MM.1S (cell line): Measurements from ENCODE around the gene PIK3CD.

ENCODE experiments used
- DNase-seq: peaks from one replicate; pipeline ENCODE4 v3.0.0-alpha.2; 2015
- H2AFZ ChIP-seq: fragments of 300-600 bp; sonication (generic); 2 replicates; pipeline ENCODE4 v1.6.0; 2016; ENCODE audit warnings: antibody characterized with exemption, low read length
- H3F3A ChIP-seq: fragments of 300-600 bp; sonication (generic); 2 replicates; pipeline ENCODE4 v1.6.1; 2016; ENCODE audit warnings: mild to moderate bottlenecking, antibody characterized with exemption, low read length, moderate library complexity, mixed read lengths; ENCODE audit not compliant: insufficient read depth
- H3K27ac ChIP-seq: fragments of 300-600 bp; sonication (generic); 2 replicates; pipeline ENCODE4 v1.5.1; 2016; ENCODE audit warnings: mild to moderate bottlenecking, low read length
- H3K27me3 ChIP-seq: fragments of 300-600 bp; sonication (generic); replicated peaks from 2 replicates; pipeline ENCODE4 v1.6.0; 2016; ENCODE audit warnings: low read length; ENCODE audit not compliant: insufficient read depth
- H3K36me3 ChIP-seq: fragments of 300-600 bp; sonication (generic); replicated peaks from 2 replicates; pipeline ENCODE4 v1.6.1; 2016; ENCODE audit warnings: mild to moderate bottlenecking, low read length, mixed read lengths; ENCODE audit not compliant: insufficient read depth
- H3K4me1 ChIP-seq: fragments of 300-600 bp; sonication (generic); 2 replicates; pipeline ENCODE4 v1.6.1; 2016; ENCODE audit warnings: low read length, mixed read lengths
- H3K4me2 ChIP-seq: fragments of 300-600 bp; sonication (generic); 2 replicates; pipeline ENCODE4 v1.6.0; 2016; ENCODE audit warnings: low read depth, low read length
- H3K4me3 ChIP-seq: fragments of 300-600 bp; sonication (generic); 2 replicates; pipeline ENCODE4 v1.5.1; 2016; ENCODE audit warnings: low read length, mixed read lengths
- H3K79me2 ChIP-seq: fragments of 300-600 bp; sonication (generic); 2 replicates; pipeline ENCODE4 v1.6.1; 2016; ENCODE audit warnings: mixed run types, low read length, mixed read lengths
- H3K9ac ChIP-seq: fragments of 300-600 bp; sonication (generic); 2 replicates; pipeline ENCODE4 v1.6.1; 2016; ENCODE audit warnings: low read length, mixed read lengths
- H3K9me2 ChIP-seq: fragments of 300-600 bp; sonication (generic); replicated peaks from 2 replicates; pipeline ENCODE4 v1.6.1; 2016; ENCODE audit warnings: mild to moderate bottlenecking, low read length, mixed read lengths; ENCODE audit not compliant: insufficient read depth
- H3K9me3 ChIP-seq: fragments of 300-600 bp; sonication (generic); replicated peaks from 2 replicates; pipeline ENCODE4 v1.6.1; 2016; ENCODE audit warnings: mild to moderate bottlenecking, low read length, mixed read lengths; ENCODE audit not compliant: insufficient read depth
- H4K20me1 ChIP-seq: fragments of 300-600 bp; sonication (generic); 2 replicates; pipeline ENCODE4 v1.6.1; 2016; ENCODE audit warnings: mild to moderate bottlenecking, low read length, moderate library complexity, mixed read lengths; ENCODE audit not compliant: insufficient read depth
- CTCF ChIP-seq: fragments of 300-600 bp; sonication (generic); IDR thresholded peaks from 2 replicates; pipeline ENCODE4 v1.5.1; 2016; ENCODE audit warnings: antibody characterized with exemption, low read length, mixed read lengths
- EZH2 ChIP-seq: fragments of 300-600 bp; sonication (generic); optimal IDR thresholded peaks from 2 replicates; pipeline ENCODE3; 2017; ENCODE audit warnings: low read depth, mild to moderate bottlenecking, antibody characterized with exemption, low read length, mixed read lengths
- EZH2phosphoT487 ChIP-seq: fragments of 300-600 bp; sonication (generic); IDR thresholded peaks from 2 replicates; pipeline ENCODE4 v1.6.1; 2018; ENCODE audit warnings: antibody characterized with exemption, low read length

Gene PIK3CD

GRCh38 chr1:9633493-9633892, 18.0 kb upstream of the PIK3CD start:
- H4K20me1 ChIP-seq: no peaks in the 10 kb centered on the region
- H3K9me2 ChIP-seq: no peaks in the 10 kb centered on the region
- H3K79me2 ChIP-seq: no peaks in the 10 kb centered on the region
- H3K36me3 ChIP-seq: no peaks in the 10 kb centered on the region
- TF ChIP-seq EZH2 (no peak), EZH2phosphoT487 (no peak), CTCF (no peak)
- H3K4me3 ChIP-seq: no peak overlapping the region
- H3K27me3 ChIP-seq: peaks cover 88% of the 10 kb centered on the region
- no peak overlapping the region for H3K27ac ChIP-seq
- no peak overlapping the region for H3K4me2 ChIP-seq
- DNase-seq: no peak
- H3K9me3 ChIP-seq: no peaks in the 10 kb centered on the region
- no peaks in the 10 kb centered on the region for H3K4me1 ChIP-seq
- no peak overlapping the region for H3K9ac ChIP-seq
- no peaks in the 10 kb centered on the region for H3F3A ChIP-seq
- no peak overlapping the region for H2AFZ ChIP-seq

- no peak overlapping the region for H3K4me2 ChIP-seq
- no peak for DNase-seq
- no peak overlapping the region for H2AFZ ChIP-seq
- no peaks in the 10 kb centered on the region for H4K20me1 ChIP-seq
- H3K27me3 ChIP-seq: peaks cover 90% of the 10 kb centered on the region
- TF ChIP-seq EZH2phosphoT487 (no peak), CTCF (no peak), EZH2 (no peak)
- no peaks in the 10 kb centered on the region for H3K9me3 ChIP-seq
- no peaks in the 10 kb centered on the region for H3K79me2 ChIP-seq
- no peak overlapping the region for H3K27ac ChIP-seq
- H3K4me3 ChIP-seq: no peak overlapping the region
- no peaks in the 10 kb centered on the region for H3K4me1 ChIP-seq
- no peaks in the 10 kb centered on the region for H3F3A ChIP-seq
- H3K36me3 ChIP-seq: no peaks in the 10 kb centered on the region
- H3K9ac ChIP-seq: no peak overlapping the region
- H3K9me2 ChIP-seq: no peaks in the 10 kb centered on the region
These were observed 16.9 kb upstream of the PIK3CD start for GRCh38 chr1:9634582-9634981.

- H3K9me2 ChIP-seq: no peaks in the 10 kb centered on the region
- no peaks in the 10 kb centered on the region for H3F3A ChIP-seq
- no peak overlapping the region for H3K9ac ChIP-seq
- no peak overlapping the region for H3K4me2 ChIP-seq
- no peaks in the 10 kb centered on the region for H3K79me2 ChIP-seq
- H3K27ac ChIP-seq: no peak overlapping the region
- H4K20me1 ChIP-seq: no peaks in the 10 kb centered on the region
- TF ChIP-seq CTCF: no peak
- TF ChIP-seq EZH2: no peak
- no peak for TF ChIP-seq EZH2phosphoT487
- peaks cover 85% of the 10 kb centered on the region for H3K27me3 ChIP-seq
- no peaks in the 10 kb centered on the region for H3K4me1 ChIP-seq
- no peaks in the 10 kb centered on the region for H3K36me3 ChIP-seq
- H2AFZ ChIP-seq: no peak overlapping the region
- H3K9me3 ChIP-seq: no peaks in the 10 kb centered on the region
- no peak for DNase-seq
- H3K4me3 ChIP-seq: no peak overlapping the region
These were observed 12.3 kb upstream of the PIK3CD start for GRCh38 chr1:9639227-9639626.
